Neural cell (in vitro differentiated cells): ENCODE measurements around the gene RFX7.

Experiments used
- EP300 ChIP-seq: fragments of 450-650 bp; conservative IDR thresholded peaks from 2 replicates; pipeline ENCODE4 v1.6.1; 2014; ENCODE audit warnings: antibody characterized with exemption, mild to moderate bottlenecking, moderate library complexity; ENCODE audit not compliant: poor library complexity, severe bottlenecking
- TAF1 ChIP-seq: IDR thresholded peaks from 2 replicates; pipeline ENCODE4 v1.6.1; 2012; ENCODE audit warnings: low read depth
- TF ChIP-seq, protein P1 (sequence below): fragments of 450-650 bp; IDR thresholded peaks from 2 replicates; pipeline ENCODE4 v1.5.1; 2014; ENCODE audit warnings: antibody characterized with exemption, mild to moderate bottlenecking, moderate library complexity; ENCODE audit not compliant: poor library complexity, severe bottlenecking

DNA sequence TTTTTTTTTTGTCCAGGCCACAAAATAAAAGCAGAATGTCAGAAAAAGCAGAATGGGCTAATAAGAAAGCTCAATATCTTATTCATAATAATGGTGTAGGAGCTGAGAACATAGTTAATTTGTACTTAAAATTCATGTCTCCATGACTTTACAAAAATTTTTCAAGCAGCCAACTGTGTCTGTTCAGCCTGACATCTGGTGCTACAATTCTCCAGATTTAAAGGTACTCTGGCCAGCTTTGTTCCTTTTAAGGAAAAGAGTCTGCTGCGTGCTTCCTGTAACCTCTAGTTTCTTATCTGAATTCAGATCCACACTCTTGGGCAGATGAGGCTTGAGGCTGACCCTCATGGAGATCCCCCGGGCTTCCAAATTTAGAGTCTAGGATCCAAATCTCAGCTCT lies 8.7 kb upstream of the RFX7 start:
- no peak for TF ChIP-seq TAF1
- TF ChIP-seq, protein P1, sequence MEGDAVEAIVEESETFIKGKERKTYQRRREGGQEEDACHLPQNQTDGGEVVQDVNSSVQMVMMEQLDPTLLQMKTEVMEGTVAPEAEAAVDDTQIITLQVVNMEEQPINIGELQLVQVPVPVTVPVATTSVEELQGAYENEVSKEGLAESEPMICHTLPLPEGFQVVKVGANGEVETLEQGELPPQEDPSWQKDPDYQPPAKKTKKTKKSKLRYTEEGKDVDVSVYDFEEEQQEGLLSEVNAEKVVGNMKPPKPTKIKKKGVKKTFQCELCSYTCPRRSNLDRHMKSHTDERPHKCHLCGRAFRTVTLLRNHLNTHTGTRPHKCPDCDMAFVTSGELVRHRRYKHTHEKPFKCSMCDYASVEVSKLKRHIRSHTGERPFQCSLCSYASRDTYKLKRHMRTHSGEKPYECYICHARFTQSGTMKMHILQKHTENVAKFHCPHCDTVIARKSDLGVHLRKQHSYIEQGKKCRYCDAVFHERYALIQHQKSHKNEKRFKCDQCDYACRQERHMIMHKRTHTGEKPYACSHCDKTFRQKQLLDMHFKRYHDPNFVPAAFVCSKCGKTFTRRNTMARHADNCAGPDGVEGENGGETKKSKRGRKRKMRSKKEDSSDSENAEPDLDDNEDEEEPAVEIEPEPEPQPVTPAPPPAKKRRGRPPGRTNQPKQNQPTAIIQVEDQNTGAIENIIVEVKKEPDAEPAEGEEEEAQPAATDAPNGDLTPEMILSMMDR, result no peak
- TF ChIP-seq EP300, result no peak
